GM18520 (cell line): ENCODE data around the gene EPS8.

Source experiments
- ATAC-seq: cut with Tn5 transposase; IDR thresholded peaks from one replicate; pipeline ENCODE4 v1.9.1; 2021; ENCODE audit not compliant: unreplicated experiment

The EPS8 gene

DNA sequence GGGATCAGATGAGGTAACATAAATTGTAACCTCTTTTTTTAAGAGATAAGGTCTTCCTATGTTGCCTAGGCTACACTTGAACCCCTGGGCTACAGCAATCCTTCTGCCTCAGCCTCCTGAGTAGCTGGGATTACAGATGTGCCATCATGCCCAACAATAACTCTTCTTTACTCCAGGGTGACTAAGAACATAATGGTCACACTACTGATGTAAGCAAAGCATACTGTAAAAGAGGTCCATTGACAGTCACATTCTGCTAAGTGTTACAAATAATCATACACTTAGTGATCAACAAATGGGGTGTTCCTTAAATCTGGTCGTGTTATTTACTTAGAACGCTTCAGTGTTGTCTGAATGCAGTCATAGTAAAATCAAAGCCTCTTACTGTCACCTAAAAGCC lies 68.9 kb downstream of the EPS8 start:
- no peak for ATAC-seq

DNA sequence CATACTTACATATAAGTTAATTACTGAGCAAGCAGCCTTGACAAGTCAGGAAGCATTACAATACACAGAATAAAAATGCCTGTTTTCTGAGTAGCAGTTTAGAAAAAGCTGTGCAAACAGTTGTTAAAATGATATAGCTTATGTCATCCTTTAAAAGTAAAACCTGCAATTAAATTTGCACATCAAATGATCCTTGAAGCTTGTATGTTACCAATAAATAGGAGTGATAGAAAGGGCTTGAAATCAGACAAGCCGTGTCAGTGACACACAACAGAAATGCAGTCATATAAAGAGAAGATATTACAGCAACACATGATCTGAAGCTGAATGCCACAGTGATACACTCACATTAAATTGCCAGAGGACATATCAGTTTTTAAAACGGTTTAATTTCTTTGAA lies 70.0 kb downstream of the EPS8 start:
- no peak for ATAC-seq

DNA sequence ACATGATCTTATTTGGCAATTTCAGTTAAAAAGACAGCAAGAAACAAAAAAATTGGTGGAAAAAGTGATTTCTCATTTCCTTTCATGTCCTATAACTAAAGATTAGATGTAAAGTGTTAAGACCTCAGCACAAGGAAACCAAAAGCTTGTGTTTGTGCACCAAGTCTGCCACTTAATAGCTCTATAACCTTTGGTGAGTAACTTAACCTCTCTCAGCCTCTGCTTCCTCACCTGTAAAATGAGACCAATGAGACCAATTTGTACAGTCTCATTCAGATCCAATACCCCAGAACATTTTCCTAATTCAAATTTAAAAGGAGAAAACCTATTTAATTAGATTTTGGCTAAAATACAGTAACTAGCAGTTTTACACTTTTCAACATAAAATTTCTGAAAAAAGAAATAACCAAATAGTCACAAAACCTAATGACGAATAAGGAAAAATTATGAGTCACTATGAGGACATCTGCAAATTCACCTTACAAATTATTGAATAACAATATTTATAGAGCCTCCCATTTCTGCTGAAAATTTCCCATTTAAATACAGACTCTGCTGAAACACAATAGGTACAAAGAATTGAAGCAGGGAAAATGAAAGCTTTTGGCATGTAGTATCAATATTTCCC lies 71.1 kb downstream of the EPS8 start:
- no peak for ATAC-seq

DNA sequence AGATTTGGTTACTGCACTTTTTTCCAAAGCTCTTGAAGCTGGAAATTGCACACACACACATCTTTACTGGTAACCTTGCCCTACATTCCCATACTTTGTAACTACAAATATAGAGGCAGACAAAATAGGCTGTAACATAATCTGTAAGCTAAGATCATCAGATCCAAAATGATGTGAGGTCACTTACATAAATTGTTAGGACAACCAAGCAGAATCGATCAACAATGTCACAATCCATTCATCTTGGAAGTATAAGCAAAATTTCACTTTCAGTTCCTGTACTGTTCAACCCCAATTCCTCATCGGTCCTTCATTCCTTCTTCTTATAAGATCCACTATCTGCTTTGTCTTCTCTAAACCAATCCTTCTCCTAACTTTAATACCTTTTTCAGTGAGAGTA lies 72.6 kb downstream of the EPS8 start:
- no peak for ATAC-seq

DNA sequence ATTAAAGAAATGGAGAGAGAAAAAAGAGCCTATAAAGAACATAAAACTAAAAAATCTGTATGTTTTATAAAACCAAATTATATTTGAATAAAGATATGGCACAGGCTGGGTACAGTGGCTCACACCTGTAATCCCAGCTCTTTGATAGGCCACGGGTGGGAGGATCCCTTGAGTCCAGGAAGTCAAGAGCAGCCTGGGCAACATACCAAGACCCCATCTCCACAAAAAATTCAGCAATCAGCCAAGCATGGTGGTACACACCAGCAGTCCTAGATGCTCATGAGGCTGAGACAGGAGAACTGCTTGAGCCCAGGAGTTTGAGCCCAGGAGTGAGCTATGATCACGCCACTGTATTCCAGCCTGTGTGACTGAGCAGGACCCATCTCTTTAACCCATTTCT lies 74.9 kb downstream of the EPS8 start:
- no peak for ATAC-seq

DNA sequence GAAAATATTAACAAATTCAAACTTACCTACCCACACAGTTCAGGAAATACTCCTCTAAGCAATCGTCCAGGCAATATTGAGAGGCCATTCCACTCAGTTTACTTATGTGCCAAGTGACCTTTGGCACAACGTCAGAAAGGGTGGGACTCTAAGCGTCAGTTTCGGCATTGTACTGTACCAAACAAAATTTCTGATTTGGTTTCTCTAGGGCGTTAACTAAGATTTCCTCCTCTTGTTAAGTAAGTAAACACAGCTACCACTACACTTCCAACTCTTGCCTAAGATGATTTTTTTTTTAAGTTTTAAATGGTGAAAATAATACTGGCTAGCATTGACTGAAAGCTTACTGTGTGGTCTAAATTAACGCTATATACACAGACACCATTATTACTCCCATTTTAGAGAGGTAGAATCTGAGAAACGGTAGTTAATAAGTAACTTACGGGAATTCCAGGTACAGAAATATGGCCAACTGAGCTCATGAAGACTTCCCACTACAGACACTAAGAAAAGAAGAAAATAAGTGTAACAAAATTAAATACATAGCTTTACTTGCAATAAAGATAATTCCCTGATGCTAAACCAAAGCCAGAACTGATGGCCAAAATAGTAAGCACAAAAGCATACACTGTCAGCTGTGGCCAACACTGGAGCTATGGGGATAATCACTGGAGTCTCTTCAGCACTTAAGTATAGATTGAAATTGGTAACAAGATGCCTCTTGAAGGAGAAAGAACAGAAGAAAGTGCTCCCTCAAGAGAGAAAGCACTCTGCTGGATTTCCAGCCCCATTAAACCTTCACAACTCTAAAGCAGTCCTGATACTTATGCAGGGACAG lies 76.1 kb downstream of the EPS8 start:
- ATAC-seq, result no peak

DNA sequence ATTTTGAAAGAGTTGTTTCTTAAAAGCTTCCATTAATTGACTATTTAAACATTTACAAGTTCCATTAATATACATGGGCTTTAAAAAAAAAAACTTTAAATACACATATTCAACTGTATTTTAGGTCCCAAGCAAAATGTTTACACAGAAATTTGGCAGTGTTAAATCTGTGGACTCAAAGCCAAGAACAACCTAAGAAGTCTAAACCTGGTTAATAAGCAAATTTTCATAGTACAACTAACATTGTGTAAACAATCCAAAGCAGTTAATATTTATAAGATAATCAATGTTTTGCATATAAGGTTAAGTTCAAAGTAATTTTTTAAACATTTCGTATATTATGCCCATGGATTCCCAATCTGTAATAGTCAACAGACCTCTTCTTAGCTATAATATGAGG lies 77.0 kb downstream of the EPS8 start:
- ATAC-seq, result no peak

DNA sequence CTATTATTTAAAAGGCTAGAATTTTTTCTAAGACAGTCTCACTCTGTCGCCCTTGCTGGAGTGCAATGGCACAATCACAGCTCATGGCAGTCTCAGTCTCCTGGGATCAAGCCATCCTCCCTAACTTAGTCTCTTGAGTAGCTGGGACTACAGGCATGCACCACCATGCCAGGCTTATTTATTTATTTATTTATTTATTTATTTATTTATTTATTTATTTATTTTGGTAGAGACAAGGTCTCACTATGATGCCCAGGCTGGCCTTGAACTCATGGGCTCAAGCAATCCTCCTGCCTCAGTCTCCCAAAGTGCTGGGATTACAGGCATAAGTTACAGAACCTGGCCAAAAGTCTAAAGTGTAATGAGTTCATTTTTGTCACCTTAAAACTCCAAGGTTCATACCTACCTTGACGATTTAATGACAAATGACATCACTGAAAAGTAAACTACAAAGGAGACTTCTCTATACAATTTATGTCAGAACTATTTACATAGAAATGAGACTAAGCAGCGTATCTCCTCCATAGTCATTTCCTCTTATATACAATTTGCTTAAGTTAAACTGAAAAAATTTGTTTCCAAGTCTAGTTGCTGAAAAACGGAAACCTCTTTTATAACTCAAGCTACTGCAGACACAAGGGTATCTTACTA lies 78.2 kb downstream of the EPS8 start:
- no peak for ATAC-seq

DNA sequence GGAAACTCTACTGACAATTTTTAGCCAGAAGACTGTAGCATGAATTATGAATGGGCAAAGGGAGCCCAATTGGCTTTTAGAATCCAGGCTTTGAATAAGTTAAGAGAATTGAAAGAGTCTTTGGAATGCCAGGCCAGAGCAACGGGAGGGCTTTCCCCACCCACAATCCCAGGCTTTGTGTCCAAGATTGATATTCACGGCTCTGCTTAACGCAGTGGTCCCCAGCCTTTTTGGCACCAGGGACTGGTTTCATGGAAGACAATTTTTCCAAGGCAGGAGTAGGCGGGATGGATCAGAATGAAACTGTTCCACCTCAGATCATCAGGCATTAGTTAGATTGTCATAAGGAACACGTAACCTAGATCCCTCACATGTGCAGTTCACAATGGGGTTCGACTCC lies 79.6 kb downstream of the EPS8 start:
- ATAC-seq, result no peak

DNA sequence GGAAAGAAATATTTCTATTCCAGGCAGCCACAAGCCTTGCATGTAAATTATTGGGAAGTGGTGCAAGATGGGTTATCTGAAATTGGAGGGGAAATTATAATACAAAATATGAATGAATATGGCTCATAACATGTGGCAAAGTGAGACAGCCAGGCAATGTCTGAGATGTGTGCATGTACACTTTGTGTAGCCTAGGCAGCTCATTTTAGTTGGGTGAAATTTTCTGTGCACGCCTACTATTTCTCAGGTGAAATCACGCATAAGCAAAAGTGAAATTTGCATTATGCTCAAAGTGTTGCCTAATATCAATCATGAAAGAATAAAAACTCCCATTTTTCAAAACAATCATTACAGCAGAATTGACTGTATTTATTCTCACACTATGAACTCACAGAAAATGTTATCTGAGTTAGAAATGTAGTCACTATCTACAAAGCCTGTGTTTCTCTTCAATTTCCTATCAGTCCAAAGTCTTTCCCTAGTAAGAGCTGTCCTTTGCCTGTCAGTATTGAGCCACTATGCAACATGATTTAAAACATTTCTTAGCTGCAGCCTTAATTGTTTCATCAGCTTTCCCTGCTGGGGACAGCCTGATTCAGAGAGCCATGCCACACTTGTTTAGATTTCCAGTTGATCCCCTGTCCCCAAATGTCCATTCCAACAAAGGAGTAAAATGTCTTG lies 80.7 kb downstream of the EPS8 start:
- no peak for ATAC-seq

DNA sequence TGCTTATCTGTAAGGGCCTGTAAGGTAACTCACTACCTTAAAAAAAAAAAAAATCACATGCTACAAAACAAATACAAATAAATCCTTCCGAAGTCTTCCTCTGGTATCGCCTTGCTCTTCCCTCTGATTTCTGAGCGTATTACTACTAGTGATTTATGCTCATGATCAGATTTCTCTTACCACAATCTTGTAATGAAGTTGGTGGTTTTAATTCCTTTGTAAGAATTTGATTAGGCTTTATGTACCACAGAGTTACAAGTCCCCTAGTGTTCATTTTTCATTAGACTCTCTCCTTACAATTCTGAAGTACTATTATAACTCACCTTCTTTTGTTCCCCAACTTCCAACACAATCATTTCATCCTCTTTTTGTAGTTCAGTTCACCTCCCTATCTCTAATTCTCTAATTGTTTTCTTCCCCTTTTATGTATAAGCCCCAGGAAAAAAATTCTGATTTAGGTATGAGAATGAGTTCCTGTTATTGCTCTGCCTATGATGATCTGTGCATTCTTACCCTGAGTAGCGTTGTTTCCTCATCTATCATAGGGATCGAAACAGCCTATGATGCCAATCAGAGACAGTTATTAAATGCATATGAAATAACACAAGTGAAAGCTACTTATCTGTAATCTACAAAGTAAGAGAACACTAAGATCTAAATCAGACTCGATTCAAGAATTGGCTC lies 81.5 kb downstream of the EPS8 start:
- ATAC-seq, result no peak

DNA sequence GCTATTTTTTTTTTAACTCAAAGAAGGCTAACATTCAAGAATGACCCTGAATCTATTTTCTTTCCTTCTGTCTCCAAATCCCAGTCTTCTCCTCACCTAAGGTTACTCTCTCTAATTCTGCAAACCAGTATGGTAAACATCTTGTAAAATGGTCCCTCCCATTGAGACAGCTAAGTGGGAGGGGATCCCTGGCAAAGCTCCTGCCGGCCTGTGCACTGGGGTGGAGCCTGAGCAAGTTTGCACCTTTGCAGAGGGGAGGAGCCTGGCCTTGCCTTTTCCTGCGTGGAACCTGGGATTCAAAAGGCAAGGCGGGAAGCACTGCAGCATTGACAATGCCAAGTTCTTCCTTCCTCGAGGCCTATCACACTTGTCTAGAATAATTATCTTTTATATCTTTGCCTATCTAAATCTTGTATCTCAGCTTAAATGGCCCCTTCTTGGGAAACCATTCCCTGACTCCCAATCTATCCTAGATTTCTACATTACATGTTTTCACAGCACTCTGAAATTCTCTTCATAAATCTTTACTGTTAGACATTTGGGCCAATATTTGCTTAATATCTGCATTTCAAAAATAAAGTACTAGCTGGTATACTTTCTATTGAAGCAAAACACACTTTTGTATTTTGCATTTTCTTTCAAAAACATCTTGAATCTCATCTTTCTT lies 83.0 kb downstream of the EPS8 start:
- no peak for ATAC-seq

DNA sequence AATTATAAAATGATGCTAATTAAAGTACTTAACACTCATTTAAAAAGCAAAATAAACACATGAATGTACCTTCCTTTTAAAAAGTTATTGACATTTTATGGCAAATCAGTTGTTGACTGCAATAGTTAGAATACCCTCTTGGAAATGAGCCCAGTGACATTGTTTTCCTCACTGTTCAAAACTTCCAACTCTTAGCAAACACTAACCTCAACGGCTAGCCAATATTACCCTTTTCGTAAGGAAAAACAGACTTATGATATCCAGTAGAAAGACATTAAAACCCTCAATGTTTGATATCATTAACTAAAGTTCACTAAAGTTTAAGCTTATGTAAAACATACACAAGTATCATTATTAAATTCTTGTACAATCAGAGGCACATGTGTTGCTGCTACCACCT lies 83.6 kb downstream of the EPS8 start:
- ATAC-seq, result no peak

DNA sequence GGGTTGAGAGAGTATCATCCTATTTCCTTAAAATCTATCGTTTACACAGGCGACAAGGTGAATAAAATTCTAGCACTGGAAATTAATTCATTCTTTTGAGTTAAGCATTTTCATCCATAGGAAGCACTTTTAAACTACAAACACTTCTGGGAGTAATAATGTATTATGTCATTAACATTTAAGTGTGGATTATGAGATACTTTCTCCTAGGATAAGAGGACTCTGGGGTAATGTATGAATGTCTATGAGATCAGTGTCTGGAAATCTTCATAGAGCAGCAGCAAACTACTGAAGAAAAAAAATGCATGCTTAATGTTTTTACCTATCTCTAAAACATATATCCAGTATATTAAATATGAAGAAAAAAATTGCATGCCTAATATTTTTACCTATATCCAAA lies 86.9 kb downstream of the EPS8 start:
- ATAC-seq, result no peak

DNA sequence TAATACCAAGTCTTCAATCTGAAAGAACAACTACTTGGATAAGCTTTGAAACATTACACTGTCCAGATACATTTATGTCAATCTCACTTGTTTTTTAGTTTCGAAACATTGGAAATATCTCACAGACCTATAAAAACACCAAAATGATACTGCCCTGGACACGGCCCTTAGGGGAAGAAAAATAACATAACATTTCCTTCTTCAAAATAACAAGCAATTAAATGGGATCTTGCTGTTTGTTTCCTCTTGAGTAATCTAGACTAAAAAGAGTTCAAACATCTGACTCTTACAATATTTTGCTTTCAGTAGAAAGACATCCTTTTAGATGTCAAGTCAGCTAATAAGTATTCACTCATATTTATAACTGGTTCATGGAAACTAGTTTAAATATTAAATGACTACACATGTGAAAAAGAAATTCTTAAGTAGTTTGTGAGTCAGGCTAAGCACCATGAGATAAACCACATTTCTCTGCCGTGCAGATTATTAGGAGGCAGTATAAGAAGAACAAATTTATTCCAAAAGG lies 87.5 kb downstream of the EPS8 start:
- no peak for ATAC-seq

DNA sequence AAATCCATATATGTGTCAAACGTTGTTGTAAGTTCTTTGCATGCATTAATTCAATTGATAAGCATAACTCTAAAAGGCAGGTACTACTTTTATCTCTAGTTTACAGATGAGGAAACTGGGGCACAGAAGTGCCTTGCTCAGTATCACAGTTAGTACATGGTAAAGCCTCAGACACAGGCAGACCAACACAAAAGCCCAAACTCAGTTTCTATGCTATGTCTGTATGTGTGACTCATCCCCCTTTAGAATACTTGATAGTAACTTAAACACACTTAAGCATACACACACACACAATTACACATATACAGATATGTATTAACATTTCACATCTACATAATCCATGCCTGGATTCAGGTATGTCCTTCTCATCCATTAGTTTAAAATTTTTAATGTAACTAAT lies 88.0 kb downstream of the EPS8 start:
- ATAC-seq, result no peak

DNA sequence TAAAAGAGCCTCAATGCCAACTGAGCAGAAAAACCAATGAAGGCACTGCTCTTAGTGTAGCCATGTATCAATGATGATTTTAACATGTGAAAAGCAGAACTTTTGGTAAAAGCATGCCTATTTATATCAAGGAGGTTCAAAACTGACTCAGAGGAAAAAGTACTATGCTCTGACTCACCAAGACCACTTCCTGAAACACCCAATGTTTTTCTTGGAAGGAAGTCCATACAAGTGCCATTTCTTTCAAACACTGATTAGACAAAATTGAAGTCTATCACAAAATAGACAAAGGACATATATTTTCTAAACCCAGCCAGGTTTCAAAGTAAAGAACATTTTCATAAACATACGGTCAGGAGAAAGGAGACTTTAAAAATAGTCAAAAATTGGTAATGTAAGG lies 88.6 kb downstream of the EPS8 start:
- no peak for ATAC-seq

DNA sequence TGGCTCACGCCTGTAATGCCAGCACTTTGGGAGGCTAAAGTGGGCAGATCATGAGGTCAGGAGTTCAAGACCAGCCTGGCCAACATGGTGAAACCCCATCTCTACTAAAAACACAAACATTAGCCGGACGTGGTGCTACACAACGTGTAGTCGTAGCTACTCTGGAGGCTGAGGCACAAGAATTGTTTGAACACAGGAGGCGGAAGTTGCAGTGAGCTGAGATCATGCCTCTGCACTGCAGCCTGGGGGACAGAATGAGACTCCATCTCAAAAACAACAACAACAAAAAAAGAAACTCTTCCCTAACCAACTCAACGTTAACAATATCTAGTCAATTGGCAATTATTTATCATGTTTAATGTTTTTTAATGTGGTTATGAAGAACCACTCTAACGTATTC lies 89.3 kb downstream of the EPS8 start:
- ATAC-seq, result no peak

DNA sequence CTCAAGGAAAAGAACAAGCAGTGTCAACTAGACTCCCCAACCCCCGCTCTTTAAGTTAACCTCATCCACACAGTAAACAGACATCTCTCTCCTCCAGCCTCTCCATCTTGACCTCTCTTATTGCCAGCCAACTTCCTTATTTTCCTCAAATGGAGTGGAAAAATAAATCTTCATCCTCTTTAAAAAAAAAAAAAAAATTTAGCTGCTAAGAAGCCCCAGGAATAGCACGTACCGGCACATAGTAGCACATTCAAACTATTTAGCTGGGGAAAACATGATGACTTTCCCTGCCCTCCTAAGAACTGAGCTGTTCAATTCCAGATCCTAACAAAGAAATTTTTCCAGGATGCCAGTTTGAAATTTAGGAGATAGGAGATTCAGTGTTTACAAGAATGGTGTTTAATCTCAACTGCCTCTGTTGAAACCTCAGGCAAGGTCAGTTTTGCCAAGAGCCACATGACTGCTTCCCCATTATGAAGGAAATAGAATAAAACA lies 90.8 kb downstream of the EPS8 start:
- no peak for ATAC-seq

DNA sequence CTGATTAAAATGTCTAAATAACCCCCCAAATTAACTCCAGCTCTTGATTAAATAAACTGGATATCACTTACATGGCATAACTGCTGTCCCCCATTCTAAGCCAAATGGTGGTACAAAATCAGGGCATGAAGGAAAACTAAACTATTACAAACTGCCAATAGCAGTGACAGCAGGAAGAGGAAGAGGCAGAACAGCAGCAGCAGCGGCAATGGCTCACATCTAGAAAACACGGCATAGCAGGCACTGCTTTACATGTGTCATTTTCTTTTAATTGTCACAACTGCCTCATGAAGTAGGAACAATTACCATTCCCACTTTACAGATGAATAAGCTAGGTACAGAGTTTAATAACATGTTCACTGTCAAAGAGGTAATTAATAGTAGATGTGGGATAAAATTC lies 92.0 kb downstream of the EPS8 start:
- ATAC-seq, result no peak
